SH-SY5Y (cell line): Measurements from ENCODE around the gene C5.

Experiments used
- GATA2 ChIP-seq: IDR thresholded peaks from 2 replicates; pipeline ENCODE4 v1.6.1; 2011; ENCODE audit warnings: mild to moderate bottlenecking, low read depth, low read length
- GATA3 ChIP-seq: IDR thresholded peaks from 2 replicates; pipeline ENCODE4 v1.6.1; 2011; ENCODE audit warnings: low read depth, mild to moderate bottlenecking, low read length, moderate library complexity

The C5 gene

DNA sequence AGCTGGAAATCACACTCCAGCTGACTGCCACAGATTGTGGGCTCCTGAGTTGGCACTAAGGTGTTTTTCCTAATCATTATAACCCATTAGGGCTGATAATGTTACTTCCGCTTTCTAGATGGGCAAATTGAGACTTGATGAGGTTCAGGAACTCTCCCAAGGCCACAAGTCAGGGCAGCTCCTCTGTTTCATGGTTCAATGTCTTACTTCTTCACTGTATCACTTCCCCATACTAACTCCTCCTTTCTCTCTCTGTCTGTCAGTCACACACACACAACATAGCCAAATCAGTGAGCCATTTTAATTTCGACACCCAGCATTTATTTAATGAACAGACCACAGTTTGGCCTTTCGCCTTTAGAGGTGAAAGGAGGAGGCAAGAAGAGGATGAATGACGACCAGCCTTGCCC lies 105.6 kb downstream of the C5 start:
- TF ChIP-seq GATA2: no peak
- no peak for TF ChIP-seq GATA3

DNA sequence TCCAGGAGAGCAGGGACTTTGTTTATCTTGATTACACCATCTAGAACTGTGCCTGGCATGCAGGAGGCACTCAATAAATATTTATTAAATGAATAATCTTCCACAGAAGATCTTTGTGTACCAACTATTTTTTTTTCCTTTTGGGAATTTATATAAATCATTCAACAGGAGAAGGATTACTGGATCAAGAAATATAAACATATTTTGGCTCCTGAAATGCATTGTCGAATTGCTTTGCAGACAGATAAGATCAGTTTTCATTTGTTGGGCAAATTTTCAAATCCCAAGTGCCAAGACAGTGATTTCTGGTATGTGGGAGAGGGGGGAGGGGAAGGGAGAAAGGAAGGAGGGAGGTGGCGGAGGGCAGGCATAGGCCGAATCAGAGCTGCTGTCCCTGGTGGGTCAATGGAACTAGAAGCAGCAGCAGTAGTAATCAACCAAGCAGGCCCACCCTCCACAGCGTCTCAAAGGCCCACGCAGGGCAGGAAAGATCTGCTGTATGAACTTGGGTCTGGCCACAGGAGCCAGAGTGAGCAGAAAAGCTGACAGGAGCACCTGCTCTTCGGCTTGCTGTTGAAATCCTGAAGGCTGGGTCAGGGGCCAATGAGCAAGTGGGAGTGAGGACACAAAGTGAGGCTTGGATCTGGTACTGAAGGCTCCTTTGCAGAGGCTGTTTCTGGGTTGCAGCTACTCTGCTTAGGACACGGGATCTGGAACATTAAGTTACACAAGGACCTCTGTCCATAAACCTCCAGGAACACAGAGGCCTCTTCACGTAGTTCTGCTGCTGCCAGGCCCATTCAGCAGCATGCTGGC lies 107.7 kb downstream of the C5 start:
- no peak for TF ChIP-seq GATA3
- no peak for TF ChIP-seq GATA2

DNA sequence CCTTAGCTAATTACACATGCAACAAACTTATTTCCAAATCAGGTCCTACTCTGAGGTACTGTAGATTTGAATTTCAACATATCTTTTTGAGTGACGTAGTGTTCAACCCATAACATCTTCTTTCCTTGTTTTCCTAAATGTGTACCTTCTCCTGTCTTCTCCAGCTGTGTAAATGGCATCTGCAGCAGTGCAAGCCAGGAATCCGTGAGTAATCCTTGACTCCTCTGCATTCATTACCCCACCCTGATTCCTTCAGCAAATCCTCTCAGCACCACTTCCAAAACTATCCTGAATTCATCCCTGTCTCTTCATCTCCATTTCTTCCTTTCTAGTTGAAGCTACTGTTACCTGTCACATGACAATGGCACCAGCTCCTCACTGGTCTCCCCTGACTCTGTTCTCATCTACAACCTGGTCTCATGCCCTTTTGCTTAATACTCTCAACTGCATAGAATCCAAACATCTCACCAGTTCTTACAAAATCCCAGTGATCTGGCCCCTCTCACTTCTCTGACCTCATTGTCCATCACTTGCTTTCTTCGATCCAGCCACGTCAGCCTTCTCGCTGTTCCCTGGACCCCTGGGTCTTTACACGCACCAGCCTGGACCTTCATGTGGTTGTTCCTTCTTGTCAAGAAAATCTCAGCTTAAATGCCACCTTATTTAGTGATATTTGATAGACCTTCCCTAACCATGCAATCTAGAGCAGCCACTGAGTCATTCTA lies 108.9 kb downstream of the C5 start:
- TF ChIP-seq GATA3: no peak
- no peak for TF ChIP-seq GATA2

DNA sequence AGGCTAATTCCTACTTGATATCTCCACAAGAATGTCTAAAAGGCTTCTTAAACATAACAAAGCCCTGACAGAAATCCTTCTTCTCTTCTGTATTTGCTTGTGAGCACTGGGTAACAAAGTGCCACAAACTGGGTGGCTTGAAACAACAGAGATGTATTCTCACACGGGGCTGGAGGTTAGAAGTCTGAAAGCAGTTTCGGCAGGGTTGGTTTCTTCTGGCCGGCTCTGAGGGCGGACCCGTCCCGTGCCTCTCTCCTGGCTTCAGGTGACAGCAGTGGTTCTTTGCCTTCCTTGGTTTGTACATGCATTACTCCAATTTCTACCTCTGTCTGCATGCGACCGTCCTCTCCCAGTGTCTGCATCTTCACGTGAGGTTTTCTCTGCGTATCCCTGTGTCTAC lies 109.5 kb downstream of the C5 start:
- TF ChIP-seq GATA3 (no peak), GATA2 (no peak)

DNA sequence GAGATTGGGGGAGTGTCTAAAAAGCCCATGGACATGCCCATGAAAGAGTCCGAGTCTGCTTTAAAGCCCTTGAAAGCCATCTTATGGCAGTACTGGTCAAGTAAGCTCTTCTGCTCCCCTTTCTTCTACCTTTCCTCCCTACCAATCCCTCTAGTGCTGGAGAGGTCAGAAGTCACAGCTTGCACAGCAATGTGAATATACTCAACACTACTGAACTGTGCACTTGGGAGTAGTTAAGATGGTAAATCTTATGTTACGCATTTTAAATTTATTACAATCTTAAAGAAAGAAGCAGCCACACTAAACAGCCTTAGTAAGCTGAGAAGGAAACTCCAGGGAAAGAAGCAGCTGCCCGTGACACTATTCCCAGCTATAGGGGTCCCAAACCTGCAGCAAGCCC lies 111.2 kb downstream of the C5 start:
- no peak for TF ChIP-seq GATA3
- TF ChIP-seq GATA2: no peak

DNA sequence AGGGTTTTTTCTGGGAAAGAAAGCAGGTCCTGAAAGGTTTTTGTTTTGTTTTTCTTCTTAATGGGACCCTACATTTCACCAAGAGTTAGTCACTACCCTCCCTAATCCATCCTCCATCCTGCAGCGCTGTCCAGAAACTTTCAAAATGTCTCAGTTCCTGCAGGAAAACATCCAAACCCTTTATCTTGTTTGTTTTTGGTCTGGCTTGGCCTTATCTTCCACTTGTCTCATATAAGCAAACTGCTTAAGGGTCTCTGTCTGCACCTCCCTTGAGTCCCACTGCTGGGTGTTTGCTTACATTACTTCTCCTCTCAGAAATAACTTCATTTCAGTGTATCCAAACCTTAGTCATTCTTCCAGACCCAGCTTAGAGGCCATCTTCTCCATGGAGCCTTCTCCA lies 112.5 kb downstream of the C5 start:
- no peak for TF ChIP-seq GATA3
- TF ChIP-seq GATA2: no peak

DNA sequence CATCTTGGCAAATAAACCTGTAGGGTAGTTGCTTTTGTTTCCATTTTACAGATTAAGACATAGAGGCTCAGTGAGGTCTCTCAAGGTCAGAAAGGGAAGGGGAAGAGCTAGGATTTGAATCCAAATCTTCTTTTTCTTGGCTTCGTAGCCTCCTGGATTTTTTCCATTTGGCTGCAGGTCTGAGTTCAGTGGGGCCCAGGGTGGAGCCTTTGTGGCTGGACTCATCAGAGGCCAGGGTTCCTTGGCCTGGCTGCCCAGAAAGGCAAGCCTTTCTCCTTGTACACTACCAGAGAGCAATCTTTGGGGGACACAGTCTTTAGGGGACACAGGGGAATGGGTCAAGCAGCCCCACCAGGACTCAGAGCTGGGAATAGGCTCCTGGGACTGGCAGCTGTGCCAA lies 112.9 kb downstream of the C5 start:
- TF ChIP-seq GATA3 (no peak), GATA2 (no peak)

DNA sequence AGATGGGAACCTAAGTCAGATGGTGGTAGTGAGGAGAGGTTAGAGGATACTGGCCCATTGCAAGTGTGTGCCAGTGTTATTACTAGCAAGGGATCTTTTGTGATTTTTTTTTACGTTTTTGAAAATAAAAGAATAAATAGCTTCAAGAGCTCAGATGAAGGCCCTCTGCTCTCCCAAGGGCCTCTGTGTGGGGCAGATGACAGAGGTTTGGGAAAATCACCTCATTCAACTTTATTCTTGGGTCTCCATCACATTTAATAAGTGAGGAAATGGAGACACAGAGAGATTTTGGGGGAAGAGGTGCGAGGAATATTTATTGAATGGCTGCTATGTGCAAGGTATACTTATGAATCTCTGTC lies 113.3 kb downstream of the C5 start:
- TF ChIP-seq GATA3: no peak
- no peak for TF ChIP-seq GATA2

DNA sequence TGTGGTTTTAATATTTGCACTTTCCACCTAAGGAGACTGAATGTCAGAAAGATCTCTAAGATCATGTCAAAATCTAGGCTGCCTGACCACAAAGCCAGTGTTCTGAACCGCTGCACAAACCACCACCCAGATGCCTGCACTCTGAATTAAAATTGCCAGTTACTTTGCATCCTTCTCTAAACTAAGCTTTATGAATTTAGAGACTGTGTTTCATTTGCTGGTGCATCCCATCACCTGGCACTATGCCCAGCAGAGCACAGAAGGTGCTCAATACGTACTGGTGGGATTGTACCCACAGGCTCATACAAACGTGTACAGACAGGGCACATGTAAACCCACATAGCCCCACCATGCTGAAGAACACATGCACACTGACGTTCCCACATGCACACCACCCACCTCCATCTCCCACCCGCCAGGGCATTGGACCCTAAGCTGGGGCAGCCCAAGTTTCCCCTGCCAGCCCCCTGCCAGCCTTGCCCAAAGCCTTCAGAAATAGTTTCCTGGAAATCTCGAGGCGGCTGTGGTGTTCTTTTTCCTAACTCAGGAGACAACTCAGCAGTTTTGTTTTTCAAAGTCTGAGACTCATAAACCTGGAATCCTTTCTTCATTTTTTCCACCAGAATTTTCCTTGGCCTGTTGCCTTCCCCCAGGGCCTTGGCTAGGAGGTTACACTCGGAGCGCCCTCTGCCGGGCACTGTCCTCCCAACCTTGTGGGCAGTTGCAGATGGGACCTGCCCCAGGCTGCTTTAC lies 113.9 kb downstream of the C5 start:
- TF ChIP-seq GATA2: no peak
- TF ChIP-seq GATA3: no peak

DNA sequence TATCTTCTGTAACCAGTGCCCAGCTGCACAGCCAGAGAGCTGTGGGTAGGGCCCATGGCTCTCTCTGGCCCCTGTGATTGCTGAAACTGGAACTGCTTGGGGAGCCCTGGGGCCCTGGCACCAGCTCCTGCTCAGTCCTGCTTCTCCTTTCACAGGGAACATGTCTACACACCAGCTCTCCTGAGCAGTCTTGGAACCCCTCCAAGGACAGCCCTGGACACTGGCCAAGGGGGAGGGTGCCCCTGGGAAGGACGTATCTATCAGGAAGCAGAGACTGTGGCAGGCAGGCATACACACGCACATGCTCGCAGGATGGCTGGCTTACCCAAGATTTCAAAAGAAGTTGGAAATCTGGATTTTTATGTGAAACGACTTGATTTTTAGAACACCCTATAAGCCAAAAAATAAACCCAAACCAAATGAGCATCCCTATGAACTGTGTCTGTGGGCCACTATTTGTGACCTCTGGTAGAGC lies 114.7 kb downstream of the C5 start:
- TF ChIP-seq GATA2: peak; percentile 75
- TF ChIP-seq GATA3: no peak

DNA sequence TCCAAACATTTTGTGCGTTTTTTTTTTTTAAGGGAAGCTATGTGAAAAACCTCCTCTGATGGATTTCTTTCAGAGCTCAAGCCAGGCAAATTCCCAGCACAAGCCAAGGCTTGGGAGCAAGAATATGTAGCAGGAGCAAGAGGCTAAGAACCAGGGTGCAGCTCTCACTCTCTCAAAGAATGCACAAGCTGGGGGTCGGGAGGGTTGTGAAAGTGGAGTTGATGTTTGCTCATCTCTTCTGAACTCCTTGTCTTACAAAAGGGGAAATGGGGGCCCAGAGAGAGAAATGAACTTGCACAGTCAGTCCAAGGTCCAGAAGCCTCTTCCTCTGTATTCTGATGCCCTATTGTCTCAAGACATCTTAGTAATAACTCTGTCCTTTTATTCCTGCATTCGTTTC lies 115.8 kb downstream of the C5 start:
- no peak for TF ChIP-seq GATA3

DNA sequence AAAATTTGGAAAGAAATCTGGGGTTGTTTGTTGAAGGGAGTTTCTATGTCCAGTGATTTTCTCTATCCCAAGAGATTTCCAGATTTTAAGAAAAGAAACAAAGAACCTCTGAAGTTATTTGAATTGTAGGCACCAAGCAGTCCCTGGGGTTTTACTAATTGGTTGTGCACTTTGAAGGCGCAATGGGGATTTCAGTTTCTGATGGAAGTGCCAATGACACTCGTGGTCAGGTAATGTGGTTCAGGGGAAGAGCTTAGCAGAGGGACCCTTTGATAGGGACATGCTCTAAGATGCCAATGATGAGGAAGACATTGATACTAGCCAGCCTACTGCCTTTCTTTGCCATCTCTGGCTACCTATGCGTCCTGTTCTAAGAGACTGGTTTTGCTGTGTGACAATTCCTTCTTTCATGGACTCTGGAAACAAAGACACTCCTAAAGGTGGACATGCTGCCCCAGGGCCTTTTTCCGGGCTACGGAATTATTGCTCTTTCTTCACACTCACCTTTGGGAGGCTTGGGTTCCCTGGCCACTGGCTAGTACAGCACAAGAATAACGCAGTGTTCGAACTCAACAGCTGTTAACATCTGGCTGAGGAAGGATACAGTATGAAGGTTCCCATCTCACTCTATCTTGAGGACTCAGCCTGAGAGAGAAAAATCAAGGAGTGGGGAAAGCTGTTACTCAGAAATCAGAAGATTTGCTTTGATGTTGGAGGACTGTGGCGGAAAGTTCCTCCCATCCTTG lies 116.6 kb downstream of the C5 start:
- TF ChIP-seq GATA2 (no peak), GATA3 (no peak)

DNA sequence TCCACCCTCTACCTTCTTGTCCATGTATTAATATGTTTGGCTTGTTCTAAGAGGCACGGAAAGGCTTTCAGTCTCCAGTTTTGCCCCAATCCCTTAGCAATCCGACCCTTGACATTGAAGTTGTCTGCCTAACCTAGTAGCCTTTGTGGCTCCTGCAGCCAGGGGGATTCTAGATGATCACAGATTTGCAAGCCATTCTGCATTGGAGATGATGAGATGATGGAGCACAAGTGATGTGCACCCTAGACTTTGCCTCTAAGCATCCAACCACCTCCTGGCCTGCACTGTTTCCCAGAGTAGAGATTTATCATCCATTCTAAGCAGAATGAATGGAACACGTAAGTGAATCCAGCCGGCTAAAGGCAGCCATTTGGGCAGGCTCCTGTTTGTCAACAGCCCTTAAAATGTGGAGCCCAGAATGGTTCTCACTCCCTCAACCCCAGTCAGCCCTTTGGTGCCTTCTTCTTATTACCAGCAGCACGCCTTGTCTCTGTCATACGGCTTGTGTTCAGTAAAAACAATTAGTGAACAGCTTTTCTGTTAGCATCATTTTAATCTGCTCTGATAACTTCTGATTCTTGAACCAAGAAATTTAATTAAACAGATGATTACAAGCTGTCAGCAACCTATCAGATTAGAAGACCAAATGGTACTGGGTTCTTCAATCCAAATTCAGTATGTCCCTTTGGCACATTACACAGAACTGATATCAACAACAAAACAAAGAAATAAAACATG lies 117.8 kb downstream of the C5 start:
- TF ChIP-seq GATA3 (0 out of 2 replicates have a peak, but pooled peaks have one; percentile 14), GATA2 (peak; percentile 37)
